Measurements from ENCODE around the gene HCK. TPM values are rescaled to one million over a fixed set of nuclear protein-coding genes. Genes with fewer than 3 reads are reported as not detected.

HCK gene
- total RNA-seq, 2 donors from 2014 or later: 2.1 to 4.3 TPM

GRCh38 chr20:32144898-32145662 lies 93.0 kb downstream of the HCK start:
- TF ChIP-seq CTCF (IDR thresholded peaks at IDR 0.05) (no peak), POLR2A (IDR thresholded peaks at IDR 0.05) (no peak)
- no peak for ATAC-seq
- no peaks in the 10 kb centered on the region for H3K9me3 ChIP-seq
- no peak overlapping the region for H3K27ac ChIP-seq
- H3K27me3 ChIP-seq: no peaks in the 10 kb centered on the region
- no peak overlapping the region for H3K4me3 ChIP-seq
- WGBS, 2 donors: 94 to 95% methylated on average over 6 to 8 of the region's 8 CpGs
- DNase-seq: no peak
- no peaks in the 10 kb centered on the region for H3K4me1 ChIP-seq
- intact Hi-C loops (cut with DNase I): no loop called here
- peaks cover 0 to 62% of the 10 kb centered on the region in 2 donors for H3K36me3 ChIP-seq (replicated peaks in 1 of 2; ENCODE audit: insufficient read depth in 1 of 2, low read depth in 2 of 2)

- TF ChIP-seq CTCF (IDR thresholded peaks at IDR 0.05) (no peak), POLR2A (IDR thresholded peaks at IDR 0.05) (no peak)
- Histone ChIP-seq H3K4me1 (peaks cover 2% of the 10 kb centered on the region), H3K36me3 (replicated peaks in 1 of 2; ENCODE audit: insufficient read depth in 1 of 2, low read depth in 2 of 2) (peaks cover 0 to 37% of the 10 kb centered on the region in 2 donors), H3K9me3 (no peaks in the 10 kb centered on the region), H3K4me3 (no peak overlapping the region), H3K27me3 (no peaks in the 10 kb centered on the region), H3K27ac (no peak overlapping the region)
- WGBS, 2 donors: 70 to 89% methylated on average over 2 to 8 of the region's 8 CpGs
- DNase-seq: no peak
- intact Hi-C loops (cut with DNase I): no loop called here
- ATAC-seq: no peak
These were observed 97.6 kb downstream of the HCK start for GRCh38 chr20:32149566-32150170.

GRCh38 chr20:32150291-32150848 lies 98.3 kb downstream of the HCK start:
- no peak for DNase-seq
- Histone ChIP-seq H3K27me3 (no peaks in the 10 kb centered on the region), H3K36me3 (replicated peaks in 1 of 2; ENCODE audit: insufficient read depth in 1 of 2, low read depth in 2 of 2) (peaks cover 0 to 30% of the 10 kb centered on the region in 2 donors), H3K4me3 (no peak overlapping the region), H3K4me1 (peaks cover 9% of the 10 kb centered on the region), H3K9me3 (no peaks in the 10 kb centered on the region), H3K27ac (no peak overlapping the region)
- ATAC-seq: no peak
- 87 to 90% methylated on average over 7 to 10 of the region's 10 CpGs for WGBS, 2 donors
- intact Hi-C loops (cut with DNase I): no loop called here
- no peak for TF ChIP-seq CTCF (IDR thresholded peaks at IDR 0.05)
- no peak for TF ChIP-seq POLR2A (IDR thresholded peaks at IDR 0.05)

Small RNAs within 50 kb of the gene (small RNA-seq; reads per million reads assigned to genes)
- gene RNA5SP481 (0.56 reads per million, percentile 6 among the genes with 10 or more reads in this experiment), gene RNA5SP482 (0.70 reads per million, percentile 15 among the genes with 10 or more reads in this experiment)

Other genes starting within 250 kb of the HCK start
- gene MYLK2, start 232.9 kb upstream of the HCK start, total RNA-seq: 1 to 10 TPM; 4.9 to 9.3 TPM
- 1 to 10 TPM in 1 of 2 donors, not detected in 1; 3.0 TPM for gene FOXS1, start 206.6 kb upstream of the HCK start, total RNA-seq
- 1 to 10 TPM; 2.9 to 3.6 TPM for gene DUSP15, start 181.7 kb upstream of the HCK start, total RNA-seq
- gene TTLL9, start 181.6 kb upstream of the HCK start, total RNA-seq: under 1 TPM; 0.52 to 0.99 TPM
- gene PDRG1, start 100.2 kb upstream of the HCK start, total RNA-seq: 1 to 10 TPM; 5.4 to 7.9 TPM
- gene XKR7, start 84.1 kb upstream of the HCK start, total RNA-seq: under 1 TPM; 0.26 to 0.33 TPM
- gene CCM2L, start 41.8 kb upstream of the HCK start, total RNA-seq: 1 to 10 TPM; 3.4 to 5.9 TPM
- gene TM9SF4, start 57.5 kb downstream of the HCK start, total RNA-seq: 10 to 100 TPM; 16.9 to 27.0 TPM
- 1 to 10 TPM; 4.6 to 5.2 TPM for gene PLAGL2, start 155.5 kb downstream of the HCK start, total RNA-seq
- 10 to 100 TPM; 12.2 to 23.6 TPM for gene POFUT1, start 155.6 kb downstream of the HCK start, total RNA-seq
- 10 to 100 TPM; 23.1 to 28.3 TPM for gene KIF3B, start 225.4 kb downstream of the HCK start, total RNA-seq

Measured in body of pancreas (tissue), 4 donors.